Stomach (tissue), 9 donors: Measurements from ENCODE around the gene ALK. TPM values are rescaled to one million over a fixed set of nuclear protein-coding genes. Genes with fewer than 3 reads are reported as not detected.
A peak's percentile ranks its signal among the peaks of the same experiment; 100 is the strongest.

Experiments used
- DNase-seq, 2 donors: peaks; one replicate each; pipeline versions ENCODE4 v3.0.0 to v3.0.0-alpha.2; 2013 to 2019
- H3K27ac ChIP-seq, 5 donors: fragments of 200-600 bp in 4 of 5; sonication (generic) in 4 of 5; one replicate each; pipeline ENCODE4 v1.5.1; 2013 to 2019; ENCODE audit warnings: mild to moderate bottlenecking in 1 of 5, moderate library complexity in 1 of 5
- H3K27me3 ChIP-seq, 3 donors: fragments of 200-600 bp; sonication (generic); one replicate each; pipeline ENCODE4 v1.5.1; 2017 to 2019; ENCODE audit warnings: mixed run types in 1 of 3
- H3K36me3 ChIP-seq, 4 donors: fragments of 200-600 bp; sonication (generic); 1 replicate in 3 of 4; 2 replicates in 1 of 4; pipeline ENCODE4 v1.5.1; 2016 to 2019
- H3K4me1 ChIP-seq, 4 donors: fragments of 200-600 bp; sonication (generic); one replicate each; pipeline ENCODE4 v1.5.1; 2016 to 2019
- H3K4me3 ChIP-seq, 4 donors: fragments of 200-600 bp; sonication (generic) in 3 of 4; one replicate each; pipeline ENCODE4 v1.5.1; 2016 to 2019; ENCODE audit warnings: mild to moderate bottlenecking in 1 of 4
- H3K9me3 ChIP-seq, 4 donors: fragments of 200-600 bp; sonication (generic); one replicate each; pipeline ENCODE4 v1.5.1; 2016 to 2019
- CTCF ChIP-seq, 7 experiments: fragments of 450-650 bp in 4 of 7; fragments of 200-600 bp in 3 of 7; sonication (generic) in 3 of 7; IDR thresholded peaks; one replicate each; pipeline ENCODE4 v1.5.1; 2016 to 2019; ENCODE audit warnings: antibody characterized with exemption in 7 of 7, control low read depth in 2 of 7, mild to moderate bottlenecking in 1 of 7
- EP300 ChIP-seq: sonication (generic); formaldehyde crosslinking; IDR thresholded peaks from one replicate; pipeline ENCODE4 v1.6.1; 2017; ENCODE audit warnings: antibody characterized with exemption
- POLR2A ChIP-seq, 4 donors: fragments of 450-650 bp; IDR thresholded peaks; one replicate each; pipeline ENCODE4 v1.6.1; 2016; ENCODE audit warnings: antibody characterized with exemption in 4 of 4, control low read depth in 2 of 4, mild to moderate bottlenecking in 1 of 4, moderate library complexity in 1 of 4
- POLR2AphosphoS5 ChIP-seq, 3 donors: sonication (generic); formaldehyde crosslinking; IDR thresholded peaks; one replicate each; pipeline ENCODE4 v1.6.1; 2016; ENCODE audit warnings: antibody characterized with exemption in 3 of 3
- WGBS, 5 donors: extraction: QIAGEN DNeasy Blood & Tissue Kit in 3 of 5; methylation state at CpG; one replicate each; pipeline versions ENCODE4 v1.1.5 to v1.1.7; 2013 to 2018; 5-methylcytosine and 5-hydroxymethylcytosine counted together
- intact Hi-C: fragments of 100-400 bp; cut with DNase I; formaldehyde crosslinking; loops from one replicate; pipeline ENCODE4 v1.15.1; 2023; ENCODE audit warnings: low total_unique reads
- polyA plus RNA-seq, 3 donors: library from polyadenylated mRNA; stranded (reverse); fragments of 200-250 nt; gene quantifications; one replicate each; pipeline ENCODE4 v1.2.3, GENCODE V29; 2013
- total RNA-seq, 5 donors: library from RNA; depleted of rRNA; stranded (reverse); fragments of >200 nt; gene quantifications; one replicate each; pipeline versions ENCODE4 v1.1.0 to v1.2.3, GENCODE V29; 2014 to 2016
- donor health status: healthy with polysubstance abuse.
- donor health status: Bipolar disorder and iron deficiency.
- donor health status: healthy.

The ALK gene
- total and polyA plus RNA-seq, 8 donors: 0.13 to 0.92 TPM; not detected in 6

GRCh38 chr2:29660201-29660600 is 261.2 kb downstream of the ALK start:
- H3K27me3 ChIP-seq: no peaks in the 10 kb centered on the region
- no peak overlapping the region for H3K4me3 ChIP-seq
- no peak overlapping the region for H3K27ac ChIP-seq
- no peaks in the 10 kb centered on the region for H3K9me3 ChIP-seq
- 63 to 79% (median 75%) methylated on average over 2 of the region's 2 CpGs for WGBS, 5 donors
- H3K36me3 ChIP-seq: no peaks in the 10 kb centered on the region
- TF ChIP-seq POLR2AphosphoS5 (IDR thresholded peaks at IDR 0.05) (no peak), POLR2A (IDR thresholded peaks at IDR 0.05) (no peak), CTCF (IDR thresholded peaks at IDR 0.05) (no peak), EP300 (no peak)
- no peaks in the 10 kb centered on the region for H3K4me1 ChIP-seq
- intact Hi-C loops: no loop called here
- no peak for DNase-seq

- TF ChIP-seq CTCF (IDR thresholded peaks at IDR 0.05): no peak
- no peak for TF ChIP-seq POLR2A (IDR thresholded peaks at IDR 0.05)
- no peak for TF ChIP-seq POLR2AphosphoS5 (IDR thresholded peaks at IDR 0.05)
- H3K27ac ChIP-seq: no peak overlapping the region
- intact Hi-C loops: no loop called here
- DNase-seq: no peak
- H3K27me3 ChIP-seq: no peaks in the 10 kb centered on the region
- 86 to 93% (median 89%) methylated on average over 2 of the region's 2 CpGs for WGBS, 5 donors
- H3K4me1 ChIP-seq: no peaks in the 10 kb centered on the region
- H3K36me3 ChIP-seq: no peaks in the 10 kb centered on the region
- H3K9me3 ChIP-seq: no peaks in the 10 kb centered on the region
- H3K4me3 ChIP-seq: no peak overlapping the region
These were observed 262.2 kb downstream of the ALK start for GRCh38 chr2:29659178-29659577.

- intact Hi-C loops: no loop called here
- no peak for TF ChIP-seq POLR2A (IDR thresholded peaks at IDR 0.05)
- TF ChIP-seq POLR2AphosphoS5 (IDR thresholded peaks at IDR 0.05): no peak
- no peak for TF ChIP-seq EP300
- no peak for TF ChIP-seq CTCF (IDR thresholded peaks at IDR 0.05)
- H3K27ac ChIP-seq: no peak overlapping the region
These were observed 263.7 kb downstream of the ALK start for GRCh38 chr2:29657674-29658073.

DNA sequence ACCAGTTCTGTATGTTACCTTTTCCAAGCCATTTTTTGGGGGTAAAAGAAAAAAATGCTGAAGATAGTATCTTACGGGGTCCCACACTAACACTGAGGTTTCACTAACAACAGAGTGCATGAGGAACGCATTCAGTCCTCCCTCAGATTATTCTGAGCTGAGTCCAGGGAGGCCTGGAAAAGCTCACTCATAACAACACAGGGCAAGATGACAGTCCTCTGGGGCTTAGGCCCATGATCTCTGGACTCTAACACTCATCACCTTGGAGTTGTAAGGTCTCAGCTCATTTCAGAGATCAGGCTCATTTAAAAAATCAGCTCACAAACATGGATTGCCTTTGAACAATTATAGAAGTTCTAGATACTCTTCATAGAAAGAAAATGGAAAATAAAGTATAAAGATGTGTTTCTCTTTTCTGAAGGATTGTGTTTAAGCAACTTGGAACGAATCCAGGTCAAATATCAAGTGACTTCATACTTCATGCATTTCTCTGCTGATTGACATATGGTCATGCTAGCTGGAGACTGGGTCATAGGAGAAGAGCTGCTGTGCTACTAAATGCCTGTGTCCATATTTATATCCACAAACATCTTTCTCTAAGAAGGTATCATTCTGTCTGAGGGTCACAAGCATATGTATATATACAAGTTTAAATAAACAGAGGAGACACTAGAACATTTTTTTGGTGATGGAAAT is 265.8 kb downstream of the ALK start:
- WGBS, 5 donors: 65 to 70% (median 68%) methylated on average over 3 of the region's 3 CpGs
- H3K9me3 ChIP-seq: no peaks in the 10 kb centered on the region

More at GRCh38 chr2:29657674-29658073, 263.7 kb downstream of the ALK start:
- WGBS, 5 donors: 74 to 81% (median 80%) methylated on average over 4 of the region's 4 CpGs
- H3K9me3 ChIP-seq: no peaks in the 10 kb centered on the region
- H3K4me1 ChIP-seq: no peaks in the 10 kb centered on the region
- no peak overlapping the region for H3K4me3 ChIP-seq
- no peaks in the 10 kb centered on the region for H3K27me3 ChIP-seq
- H3K36me3 ChIP-seq: no peaks in the 10 kb centered on the region
- peak in 1 of 2 donors; percentile 15 for DNase-seq

More for the DNA sequence above, 265.8 kb downstream of the ALK start:
- Histone ChIP-seq H3K27me3 (no peaks in the 10 kb centered on the region), H3K36me3 (no peaks in the 10 kb centered on the region), H3K4me3 (no peak overlapping the region), H3K27ac (no peak overlapping the region), H3K4me1 (no peaks in the 10 kb centered on the region)
- DNase-seq: peak in 1 of 2 donors; percentile 24
- intact Hi-C loops: no loop called here
- TF ChIP-seq CTCF (IDR thresholded peaks at IDR 0.05): no peak
- TF ChIP-seq EP300: no peak
- no peak for TF ChIP-seq POLR2AphosphoS5 (IDR thresholded peaks at IDR 0.05)
- no peak for TF ChIP-seq POLR2A (IDR thresholded peaks at IDR 0.05)
